ENCODE measurements around the gene ACAT1. TPM values are rescaled to one million over a fixed set of nuclear protein-coding genes. Genes with fewer than 3 reads are reported as not detected.

Gene ACAT1
- total and polyA plus RNA-seq, 10 of the 15 experiments (the other 5 are each of a cell fraction or from before 2014, with no cell fraction given), result 57.1 to 139 (median 91.2) TPM

DNA sequence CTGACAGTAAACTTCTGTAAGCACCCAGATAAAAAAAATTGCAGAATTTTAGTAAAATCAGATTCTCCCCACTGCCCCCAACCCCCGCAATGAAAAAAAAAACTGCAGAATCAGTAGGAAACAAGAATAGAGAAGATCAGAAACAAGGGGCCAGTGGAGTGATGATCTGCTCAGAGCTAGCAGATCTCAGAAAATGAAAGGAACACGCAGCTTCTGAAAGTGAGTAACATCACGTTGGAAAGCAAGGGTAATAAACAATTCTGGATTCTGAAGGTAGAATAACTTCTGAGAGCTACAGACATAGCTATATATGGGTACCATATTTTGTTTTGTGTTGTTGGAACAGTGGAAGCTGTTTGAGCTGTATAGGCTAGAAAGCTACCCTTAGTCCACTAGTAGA lies 23.2 kb downstream of the ACAT1 start:
- Histone ChIP-seq H3K36me3 (ENCODE audit: control insufficient read depth in 2 of 2, insufficient read depth in 2 of 2, low read length in 1 of 2) (peaks cover 6 to 24% of the 10 kb centered on the region in 2 experiments), H3K79me2 (ENCODE audit: control insufficient read depth, insufficient read depth, low read length) (no peaks in the 10 kb centered on the region), H3K9ac (ENCODE audit: control insufficient read depth, insufficient read depth, low read length) (no peak overlapping the region), H3K27ac (ENCODE audit: control insufficient read depth, insufficient read depth) (no peak overlapping the region), H3K9me3 (replicated peaks; ENCODE audit: control insufficient read depth, insufficient read depth, low read length) (no peaks in the 10 kb centered on the region), H3K4me2 (ENCODE audit: control insufficient read depth, insufficient read depth) (no peak overlapping the region), H3K4me1 (ENCODE audit: control insufficient read depth, insufficient read depth, low read length) (no peaks in the 10 kb centered on the region), H3K27me3 (replicated peaks in 1 of 2; ENCODE audit: control insufficient read depth in 2 of 2, insufficient read depth in 2 of 2, low read length in 1 of 2) (no peaks in the 10 kb centered on the region), H2AFZ (ENCODE audit: control insufficient read depth, low read depth, low read length) (no peak overlapping the region), H4K20me1 (ENCODE audit: control insufficient read depth, insufficient read depth) (no peaks in the 10 kb centered on the region), H3K4me3 (no peak overlapping the region)
- TF ChIP-seq, protein P1, sequence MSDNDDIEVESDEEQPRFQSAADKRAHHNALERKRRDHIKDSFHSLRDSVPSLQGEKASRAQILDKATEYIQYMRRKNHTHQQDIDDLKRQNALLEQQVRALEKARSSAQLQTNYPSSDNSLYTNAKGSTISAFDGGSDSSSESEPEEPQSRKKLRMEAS (IDR thresholded peaks at IDR 0.05; ENCODE audit: low read depth, low read length), result no peak
- TF ChIP-seq ZNF217 (IDR thresholded peaks at IDR 0.05) (no peak), STAT3 (IDR thresholded peaks at IDR 0.05; ENCODE audit: low read depth, low read length) (no peak), TAF1 (IDR thresholded peaks at IDR 0.05; ENCODE audit: borderline replicate concordance, low read depth, low read length) (no peak), HCFC1 (IDR thresholded peaks at IDR 0.05; ENCODE audit: low read length) (no peak), MTA3 (IDR thresholded peaks at IDR 0.05; ENCODE audit: borderline replicate concordance, low read length) (no peak), MXI1 (IDR thresholded peaks at IDR 0.05; ENCODE audit: low read depth, low read length) (no peak)
- TF ChIP-seq, protein P2, sequence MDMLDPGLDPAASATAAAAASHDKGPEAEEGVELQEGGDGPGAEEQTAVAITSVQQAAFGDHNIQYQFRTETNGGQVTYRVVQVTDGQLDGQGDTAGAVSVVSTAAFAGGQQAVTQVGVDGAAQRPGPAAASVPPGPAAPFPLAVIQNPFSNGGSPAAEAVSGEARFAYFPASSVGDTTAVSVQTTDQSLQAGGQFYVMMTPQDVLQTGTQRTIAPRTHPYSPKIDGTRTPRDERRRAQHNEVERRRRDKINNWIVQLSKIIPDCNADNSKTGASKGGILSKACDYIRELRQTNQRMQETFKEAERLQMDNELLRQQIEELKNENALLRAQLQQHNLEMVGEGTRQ (IDR thresholded peaks at IDR 0.05; ENCODE audit: borderline replicate concordance, low read depth, low read length), result no peak
- TF ChIP-seq, protein P3, sequence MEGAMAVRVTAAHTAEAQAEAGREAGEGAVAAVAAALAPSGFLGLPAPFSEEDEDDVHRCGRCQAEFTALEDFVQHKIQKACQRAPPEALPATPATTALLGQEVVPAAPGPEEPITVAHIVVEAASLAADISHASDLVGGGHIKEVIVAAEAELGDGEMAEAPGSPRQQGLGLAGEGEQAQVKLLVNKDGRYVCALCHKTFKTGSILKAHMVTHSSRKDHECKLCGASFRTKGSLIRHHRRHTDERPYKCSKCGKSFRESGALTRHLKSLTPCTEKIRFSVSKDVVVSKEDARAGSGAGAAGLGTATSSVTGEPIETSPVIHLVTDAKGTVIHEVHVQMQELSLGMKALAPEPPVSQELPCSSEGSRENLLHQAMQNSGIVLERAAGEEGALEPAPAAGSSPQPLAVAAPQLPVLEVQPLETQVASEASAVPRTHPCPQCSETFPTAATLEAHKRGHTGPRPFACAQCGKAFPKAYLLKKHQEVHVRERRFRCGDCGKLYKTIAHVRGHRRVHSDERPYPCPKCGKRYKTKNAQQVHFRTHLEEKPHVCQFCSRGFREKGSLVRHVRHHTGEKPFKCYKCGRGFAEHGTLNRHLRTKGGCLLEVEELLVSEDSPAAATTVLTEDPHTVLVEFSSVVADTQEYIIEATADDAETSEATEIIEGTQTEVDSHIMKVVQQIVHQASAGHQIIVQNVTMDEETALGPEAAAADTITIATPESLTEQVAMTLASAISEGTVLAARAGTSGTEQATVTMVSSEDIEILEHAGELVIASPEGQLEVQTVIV (IDR thresholded peaks at IDR 0.05; ENCODE audit: borderline replicate concordance, partially characterized antibody), result no peak
- BruUV-seq (replicated peaks), result no TSS peak
- CTCF ChIA-PET, result interaction anchor here (0.6 to 1.1 kb wide), 3 partner anchors 18 to 104 kb away, joined by 3 to 4 read pairs (median 3); no protein-coding TSS in a partner anchor
- FAIRE-seq (no peak), ATAC-seq (no peak), DNase-seq (ENCODE audit: low read depth, low spot score) (no peak)
- RAD21 ChIA-PET (ENCODE audit: unreplicated experiment), result no interaction called here
- in situ Hi-C loops (cut with MboI) (no loop called here), intact Hi-C loops (cut with micrococcal nuclease; ENCODE audit: unreplicated experiment) (no loop called here)
- SMC1A ChIA-PET (ENCODE audit: uncharacterized antibody, unreplicated experiment), result interaction anchor here (0.6 to 1.4 kb wide), 3 partner anchors 10 to 87 kb away, joined by 3 to 5 read pairs (median 3); no protein-coding TSS in a partner anchor
- POLR2A ChIA-PET, result interaction anchor here (0.6 kb wide), 1 partner anchor 30 kb away, joined by 3 read pairs; no protein-coding TSS in a partner anchor
- 86% methylated on average over 3 of the region's 3 CpGs for WGBS (ENCODE audit: insufficient coverage, insufficient replicate concordance, low lambda C conversion rate, missing lambda C conversion rate)
